Fibroblast of upper back skin (primary cell): Measurements from ENCODE around the gene LMO3.
"Not testable (repeated sequence)": the region's sequence is repeated elsewhere in the genome, so short reads cannot be mapped to it uniquely, and the experiment has no call there.

ENCODE experiments used
- DNase-seq: peaks from one replicate; pipeline ENCODE4 v3.0.0-alpha.2; 2013

The LMO3 gene

GRCh38 chr12:16537652-16538051, 68.3 kb downstream of the LMO3 start:
- DNase-seq, result not testable (repeated sequence)

- no peak for DNase-seq
Observed at GRCh38 chr12:16531621-16532020, 74.3 kb downstream of the LMO3 start.

- DNase-seq, result no peak
Observed at GRCh38 chr12:16530268-16530850, 75.6 kb downstream of the LMO3 start.

GRCh38 chr12:16526693-16527092, 79.3 kb downstream of the LMO3 start:
- peak; percentile 85 for DNase-seq

GRCh38 chr12:16524378-16524777, 81.6 kb downstream of the LMO3 start:
- no peak for DNase-seq

GRCh38 chr12:16523951-16524331, 82.0 kb downstream of the LMO3 start:
- DNase-seq, result no peak

GRCh38 chr12:16523284-16523950, 82.5 kb downstream of the LMO3 start:
- peak; percentile 10 for DNase-seq

GRCh38 chr12:16520328-16520727, 85.6 kb downstream of the LMO3 start:
- DNase-seq, result peak; percentile 3

- DNase-seq, result peak; percentile 28
Observed at GRCh38 chr12:16515666-16516065, 90.3 kb downstream of the LMO3 start.

- DNase-seq, result no peak
Observed at GRCh38 chr12:16513231-16513630, 92.7 kb downstream of the LMO3 start.

GRCh38 chr12:16509411-16509810, 96.6 kb downstream of the LMO3 start:
- no peak for DNase-seq

- no peak for DNase-seq
Observed at GRCh38 chr12:16506394-16506793, 99.6 kb downstream of the LMO3 start.

GRCh38 chr12:16504200-16504599, 101.8 kb downstream of the LMO3 start:
- DNase-seq, result no peak

- no peak for DNase-seq
Observed at GRCh38 chr12:16499611-16500010, 106.4 kb downstream of the LMO3 start.
